ENCODE results near the gene CLIP1.

DNA sequence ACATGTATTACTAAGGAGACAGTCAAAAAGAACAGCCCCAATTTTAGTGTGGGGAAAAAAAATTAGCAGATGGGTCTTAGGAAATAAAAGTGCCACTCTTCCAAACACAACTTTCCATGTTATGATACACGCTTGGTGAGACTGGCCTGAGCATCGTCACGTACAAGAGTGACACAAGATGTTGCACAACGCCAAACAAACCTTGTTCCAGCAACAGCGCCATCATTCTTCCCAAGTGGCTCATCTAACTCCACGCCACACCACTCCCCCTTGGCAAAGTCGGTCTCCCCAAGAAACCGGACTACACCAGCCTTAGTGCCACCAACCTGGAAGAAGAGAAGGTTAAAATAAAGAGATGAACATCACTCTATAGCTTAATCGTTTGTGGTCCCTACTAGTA, 58.7 kb downstream of the CLIP1 start:
- TF ChIP-seq, protein P1, sequence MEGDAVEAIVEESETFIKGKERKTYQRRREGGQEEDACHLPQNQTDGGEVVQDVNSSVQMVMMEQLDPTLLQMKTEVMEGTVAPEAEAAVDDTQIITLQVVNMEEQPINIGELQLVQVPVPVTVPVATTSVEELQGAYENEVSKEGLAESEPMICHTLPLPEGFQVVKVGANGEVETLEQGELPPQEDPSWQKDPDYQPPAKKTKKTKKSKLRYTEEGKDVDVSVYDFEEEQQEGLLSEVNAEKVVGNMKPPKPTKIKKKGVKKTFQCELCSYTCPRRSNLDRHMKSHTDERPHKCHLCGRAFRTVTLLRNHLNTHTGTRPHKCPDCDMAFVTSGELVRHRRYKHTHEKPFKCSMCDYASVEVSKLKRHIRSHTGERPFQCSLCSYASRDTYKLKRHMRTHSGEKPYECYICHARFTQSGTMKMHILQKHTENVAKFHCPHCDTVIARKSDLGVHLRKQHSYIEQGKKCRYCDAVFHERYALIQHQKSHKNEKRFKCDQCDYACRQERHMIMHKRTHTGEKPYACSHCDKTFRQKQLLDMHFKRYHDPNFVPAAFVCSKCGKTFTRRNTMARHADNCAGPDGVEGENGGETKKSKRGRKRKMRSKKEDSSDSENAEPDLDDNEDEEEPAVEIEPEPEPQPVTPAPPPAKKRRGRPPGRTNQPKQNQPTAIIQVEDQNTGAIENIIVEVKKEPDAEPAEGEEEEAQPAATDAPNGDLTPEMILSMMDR (IDR thresholded peaks at IDR 0.05; ENCODE audit: low read depth, low read length): no peak
- TF ChIP-seq MYC (IDR thresholded peaks at IDR 0.05; ENCODE audit: low read depth, low read length) (no peak), POLR2A (IDR thresholded peaks at IDR 0.05; ENCODE audit: extremely low read depth, insufficient read length) (no peak)
- TF ChIP-seq, protein P2, sequence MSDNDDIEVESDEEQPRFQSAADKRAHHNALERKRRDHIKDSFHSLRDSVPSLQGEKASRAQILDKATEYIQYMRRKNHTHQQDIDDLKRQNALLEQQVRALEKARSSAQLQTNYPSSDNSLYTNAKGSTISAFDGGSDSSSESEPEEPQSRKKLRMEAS (IDR thresholded peaks at IDR 0.05; ENCODE audit: low read depth, low read length): no peak
